Activated gamma-delta T cell (primary cell): Measurements from ENCODE around the gene MYF5.

Experiments used
- DNase-seq: peaks from one replicate; lab custom pipeline; 2025; lab: John Stamatoyannopoulos, UW

Gene MYF5

DNA sequence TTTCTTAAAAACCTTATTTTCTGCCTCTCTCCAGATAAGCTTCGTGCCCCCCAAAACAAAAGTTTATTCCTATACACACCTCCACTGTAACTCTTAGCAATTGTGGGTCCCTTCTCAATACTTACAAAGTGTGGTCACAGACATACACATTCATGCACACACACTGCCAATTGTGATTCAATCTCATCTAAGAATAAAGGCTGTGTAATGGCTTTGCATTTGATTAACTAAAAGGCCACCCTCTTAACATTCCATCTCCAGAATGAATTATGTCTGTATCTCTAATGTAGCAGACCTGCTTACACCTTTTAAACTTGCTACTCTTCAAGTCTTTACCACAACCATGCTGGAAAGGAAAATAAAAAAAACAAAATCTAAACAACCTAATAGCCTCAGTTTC, 49.5 kb downstream of the MYF5 start:
- DNase-seq, result no peak

DNA sequence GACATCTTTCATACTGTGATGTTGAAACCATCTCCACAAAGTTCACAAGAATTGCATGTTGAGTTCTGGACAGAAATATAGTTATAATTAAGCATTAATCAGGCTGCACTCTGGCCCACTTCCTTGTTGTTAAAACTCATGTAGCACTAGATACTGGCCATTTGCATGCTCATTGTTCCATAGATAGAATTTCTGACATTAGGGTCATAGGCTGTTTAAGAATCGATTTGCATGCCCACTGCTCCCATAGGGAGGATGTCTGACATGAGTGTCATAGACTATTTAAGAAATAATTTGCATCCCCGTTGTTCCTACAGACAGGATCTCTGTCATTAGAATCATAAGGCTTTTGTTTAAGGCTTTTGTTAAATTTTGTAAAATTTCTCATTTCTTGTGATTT, 50.2 kb downstream of the MYF5 start:
- no peak for DNase-seq
